ENCODE data around the gene RFX4.

Gene RFX4

DNA sequence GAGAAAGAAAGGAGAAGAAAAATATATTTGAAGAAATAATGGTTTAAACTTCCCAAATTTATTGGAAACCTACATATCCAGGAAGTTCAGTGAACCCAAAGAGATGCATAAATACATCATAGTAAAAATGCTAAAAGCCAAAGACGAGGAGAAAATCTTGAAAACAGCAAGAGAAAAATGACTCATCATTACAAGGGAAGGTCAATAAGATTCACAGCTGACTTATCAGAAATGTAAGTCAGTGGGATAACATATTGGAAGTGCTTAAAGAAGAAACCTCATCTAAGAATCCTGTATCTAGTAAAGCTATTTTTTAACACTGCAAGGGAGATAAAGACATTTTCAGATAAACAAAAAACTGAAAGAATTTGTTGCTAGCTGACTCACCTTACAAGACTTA, 211.6 kb downstream of the RFX4 start:
- no peak for DNase-seq (ENCODE audit: low spot score)
- TF ChIP-seq, protein P1, sequence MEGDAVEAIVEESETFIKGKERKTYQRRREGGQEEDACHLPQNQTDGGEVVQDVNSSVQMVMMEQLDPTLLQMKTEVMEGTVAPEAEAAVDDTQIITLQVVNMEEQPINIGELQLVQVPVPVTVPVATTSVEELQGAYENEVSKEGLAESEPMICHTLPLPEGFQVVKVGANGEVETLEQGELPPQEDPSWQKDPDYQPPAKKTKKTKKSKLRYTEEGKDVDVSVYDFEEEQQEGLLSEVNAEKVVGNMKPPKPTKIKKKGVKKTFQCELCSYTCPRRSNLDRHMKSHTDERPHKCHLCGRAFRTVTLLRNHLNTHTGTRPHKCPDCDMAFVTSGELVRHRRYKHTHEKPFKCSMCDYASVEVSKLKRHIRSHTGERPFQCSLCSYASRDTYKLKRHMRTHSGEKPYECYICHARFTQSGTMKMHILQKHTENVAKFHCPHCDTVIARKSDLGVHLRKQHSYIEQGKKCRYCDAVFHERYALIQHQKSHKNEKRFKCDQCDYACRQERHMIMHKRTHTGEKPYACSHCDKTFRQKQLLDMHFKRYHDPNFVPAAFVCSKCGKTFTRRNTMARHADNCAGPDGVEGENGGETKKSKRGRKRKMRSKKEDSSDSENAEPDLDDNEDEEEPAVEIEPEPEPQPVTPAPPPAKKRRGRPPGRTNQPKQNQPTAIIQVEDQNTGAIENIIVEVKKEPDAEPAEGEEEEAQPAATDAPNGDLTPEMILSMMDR (IDR thresholded peaks at IDR 0.05; ENCODE audit: borderline replicate concordance, control extremely low read depth, extremely low read depth, insufficient read depth, missing control alignments): no peak
- in situ Hi-C loops (cut with MboI; ENCODE audit: low sequenced_read_pairs, unreplicated experiment): no loop called here

DNA sequence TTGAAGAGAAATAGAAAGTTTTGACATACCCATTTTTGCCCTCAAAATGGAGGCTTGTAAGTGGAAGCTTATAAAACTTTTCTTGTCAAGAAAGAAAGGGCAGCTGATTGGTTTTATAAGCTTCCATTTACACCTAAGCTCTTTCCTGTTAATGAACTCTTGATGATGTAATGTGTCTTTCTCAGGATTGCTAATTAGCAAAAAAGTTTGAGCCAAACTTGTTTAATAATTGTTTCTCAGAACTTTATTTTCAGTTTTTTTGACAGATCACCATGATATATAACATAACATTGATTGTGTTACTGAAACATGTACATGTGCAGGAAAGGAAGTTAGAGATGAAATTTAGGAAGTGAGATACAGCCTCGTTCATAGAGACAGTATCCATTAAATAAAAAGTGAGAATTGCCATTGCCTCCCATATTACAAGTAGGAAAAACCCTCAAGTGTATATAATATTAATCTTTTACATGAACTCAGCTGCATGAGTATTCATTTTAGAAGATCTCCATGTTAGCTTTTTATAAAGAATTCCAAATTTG, 218.4 kb downstream of the RFX4 start:
- in situ Hi-C loops (cut with MboI; ENCODE audit: low sequenced_read_pairs, unreplicated experiment): no loop called here
- TF ChIP-seq, protein P1 (IDR thresholded peaks at IDR 0.05; ENCODE audit: borderline replicate concordance, control extremely low read depth, extremely low read depth, insufficient read depth, missing control alignments): no peak

DNA sequence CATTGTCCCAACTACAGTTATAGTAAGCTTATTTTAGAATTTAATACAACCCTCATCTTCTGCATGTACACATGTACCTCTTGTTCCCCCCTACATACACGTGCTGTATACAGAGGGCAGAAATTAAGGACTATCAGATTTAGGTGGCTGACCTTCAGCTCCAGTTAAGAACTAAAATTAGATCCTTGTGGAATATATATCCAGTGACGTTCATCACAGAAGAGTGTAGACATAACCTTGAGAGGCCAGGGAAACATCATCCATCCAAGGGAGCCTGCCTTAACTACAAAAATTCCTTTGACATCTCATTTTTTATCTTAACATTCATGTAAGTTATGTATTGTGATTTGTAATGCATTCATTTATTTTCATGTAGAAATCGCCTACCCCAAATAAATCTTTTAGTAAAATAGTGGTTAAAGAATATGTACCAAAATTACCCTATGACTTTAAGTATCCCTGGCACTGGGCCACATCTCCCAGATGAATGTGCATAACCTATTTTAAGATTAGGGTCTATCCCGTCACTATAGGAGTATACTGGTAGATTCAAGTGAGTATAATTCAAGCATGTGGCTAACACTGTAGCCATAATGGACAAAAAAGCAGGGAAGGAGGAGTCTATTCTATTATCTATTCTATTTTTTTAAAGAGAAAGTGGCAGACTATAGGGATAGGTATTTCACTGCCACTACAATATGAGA, 219.2 kb downstream of the RFX4 start:
- TF ChIP-seq, protein P1 (IDR thresholded peaks at IDR 0.05; ENCODE audit: borderline replicate concordance, control extremely low read depth, extremely low read depth, insufficient read depth, missing control alignments): no peak
- in situ Hi-C loops (cut with MboI; ENCODE audit: low sequenced_read_pairs, unreplicated experiment): no loop called here
- DNase-seq (ENCODE audit: low spot score): no peak

More for the DNA sequence above, 218.4 kb downstream of the RFX4 start:
- DNase-seq (ENCODE audit: low spot score): no peak

DNA sequence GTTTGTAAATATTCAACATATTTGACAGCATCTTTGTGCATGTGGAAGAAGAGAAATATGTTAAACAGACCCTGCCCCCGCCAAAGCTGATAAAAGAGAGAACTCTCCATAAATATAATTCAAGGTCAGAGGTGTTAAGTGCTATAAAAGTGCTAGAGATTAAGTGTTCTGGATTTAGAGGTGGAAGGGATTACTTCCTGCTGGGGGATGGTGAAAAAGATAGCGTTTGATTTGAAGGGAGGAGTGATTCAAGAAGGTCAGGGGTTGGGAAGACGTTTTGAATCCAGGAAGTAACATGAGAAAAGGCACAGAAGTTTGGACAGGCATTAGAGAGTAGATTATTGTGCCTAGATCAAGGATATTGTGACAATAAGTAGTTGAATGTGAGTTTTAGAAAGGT, 221.9 kb downstream of the RFX4 start:
- in situ Hi-C loops (cut with MboI; ENCODE audit: low sequenced_read_pairs, unreplicated experiment): no loop called here
- no peak for DNase-seq (ENCODE audit: low spot score)
- TF ChIP-seq, protein P1 (IDR thresholded peaks at IDR 0.05; ENCODE audit: borderline replicate concordance, control extremely low read depth, extremely low read depth, insufficient read depth, missing control alignments): no peak
